ENCODE measurements around the gene MS4A12. TPM values are rescaled to one million over a fixed set of nuclear protein-coding genes. Genes with fewer than 3 reads are reported as not detected.

The MS4A12 gene
- total and polyA plus RNA-seq, 9 donors: not detected

DNA sequence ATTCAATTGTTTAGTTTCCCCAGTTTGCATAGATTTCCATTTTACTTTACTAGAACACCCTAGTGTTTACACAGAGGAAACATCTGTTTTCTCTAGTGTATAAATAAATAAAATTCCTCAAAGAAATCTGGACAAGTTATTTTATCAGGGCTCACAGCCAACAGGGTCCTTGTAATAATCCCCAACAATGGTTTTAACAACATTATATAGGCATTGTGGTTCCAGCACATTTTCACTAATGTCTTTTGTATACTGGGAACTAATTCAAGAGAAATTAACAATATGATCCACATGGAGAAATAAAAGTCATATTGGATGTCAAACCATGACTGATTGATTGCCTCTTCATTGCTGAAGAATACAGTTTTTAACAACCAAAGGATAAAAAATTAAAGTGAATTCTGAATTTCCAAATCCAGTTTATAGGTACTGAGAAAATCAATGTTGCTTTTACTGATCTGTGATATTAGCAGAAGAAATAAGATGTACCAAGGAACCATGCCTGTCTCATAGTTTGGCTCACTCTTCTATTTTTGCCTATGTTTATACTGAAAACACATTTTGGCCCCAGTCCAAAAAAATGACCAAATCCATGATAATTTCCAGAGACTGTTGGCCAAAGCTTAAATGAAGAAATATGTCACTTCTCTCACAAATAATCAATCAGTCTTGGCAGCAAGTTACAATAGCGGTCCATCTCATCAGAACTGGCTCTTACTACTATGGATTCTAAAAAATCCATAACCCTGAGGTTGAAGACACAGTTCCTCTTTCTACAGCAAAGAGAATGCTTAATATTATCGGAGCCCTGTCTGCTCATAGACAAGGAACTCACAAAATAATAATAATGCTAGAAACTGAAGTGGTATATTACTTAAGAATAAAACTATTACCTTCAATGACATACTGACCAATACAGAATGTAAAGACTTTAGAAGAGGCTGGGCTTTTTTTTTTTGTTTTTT lies 21.2 kb downstream of the MS4A12 start:
- Histone ChIP-seq H3K27ac (no peak overlapping the region), H3K9me3 (no peaks in the 10 kb centered on the region), H3K4me1 (ENCODE audit: insufficient read depth) (no peaks in the 10 kb centered on the region), H3K27me3 (no peaks in the 10 kb centered on the region), H3K36me3 (no peaks in the 10 kb centered on the region), H3K4me3 (no peak overlapping the region)
- intact Hi-C loops (cut with DNase I): no loop called here
- WGBS, 3 donors: 43 to 51% (median 47%) methylated on average over 2 of the region's 2 CpGs
- no peak for DNase-seq
- TF ChIP-seq POLR2A (IDR thresholded peaks at IDR 0.05): no peak
- TF ChIP-seq, protein P1, sequence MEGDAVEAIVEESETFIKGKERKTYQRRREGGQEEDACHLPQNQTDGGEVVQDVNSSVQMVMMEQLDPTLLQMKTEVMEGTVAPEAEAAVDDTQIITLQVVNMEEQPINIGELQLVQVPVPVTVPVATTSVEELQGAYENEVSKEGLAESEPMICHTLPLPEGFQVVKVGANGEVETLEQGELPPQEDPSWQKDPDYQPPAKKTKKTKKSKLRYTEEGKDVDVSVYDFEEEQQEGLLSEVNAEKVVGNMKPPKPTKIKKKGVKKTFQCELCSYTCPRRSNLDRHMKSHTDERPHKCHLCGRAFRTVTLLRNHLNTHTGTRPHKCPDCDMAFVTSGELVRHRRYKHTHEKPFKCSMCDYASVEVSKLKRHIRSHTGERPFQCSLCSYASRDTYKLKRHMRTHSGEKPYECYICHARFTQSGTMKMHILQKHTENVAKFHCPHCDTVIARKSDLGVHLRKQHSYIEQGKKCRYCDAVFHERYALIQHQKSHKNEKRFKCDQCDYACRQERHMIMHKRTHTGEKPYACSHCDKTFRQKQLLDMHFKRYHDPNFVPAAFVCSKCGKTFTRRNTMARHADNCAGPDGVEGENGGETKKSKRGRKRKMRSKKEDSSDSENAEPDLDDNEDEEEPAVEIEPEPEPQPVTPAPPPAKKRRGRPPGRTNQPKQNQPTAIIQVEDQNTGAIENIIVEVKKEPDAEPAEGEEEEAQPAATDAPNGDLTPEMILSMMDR (IDR thresholded peaks at IDR 0.05): no peak
- no peak for TF ChIP-seq EP300 (IDR thresholded peaks at IDR 0.05)

DNA sequence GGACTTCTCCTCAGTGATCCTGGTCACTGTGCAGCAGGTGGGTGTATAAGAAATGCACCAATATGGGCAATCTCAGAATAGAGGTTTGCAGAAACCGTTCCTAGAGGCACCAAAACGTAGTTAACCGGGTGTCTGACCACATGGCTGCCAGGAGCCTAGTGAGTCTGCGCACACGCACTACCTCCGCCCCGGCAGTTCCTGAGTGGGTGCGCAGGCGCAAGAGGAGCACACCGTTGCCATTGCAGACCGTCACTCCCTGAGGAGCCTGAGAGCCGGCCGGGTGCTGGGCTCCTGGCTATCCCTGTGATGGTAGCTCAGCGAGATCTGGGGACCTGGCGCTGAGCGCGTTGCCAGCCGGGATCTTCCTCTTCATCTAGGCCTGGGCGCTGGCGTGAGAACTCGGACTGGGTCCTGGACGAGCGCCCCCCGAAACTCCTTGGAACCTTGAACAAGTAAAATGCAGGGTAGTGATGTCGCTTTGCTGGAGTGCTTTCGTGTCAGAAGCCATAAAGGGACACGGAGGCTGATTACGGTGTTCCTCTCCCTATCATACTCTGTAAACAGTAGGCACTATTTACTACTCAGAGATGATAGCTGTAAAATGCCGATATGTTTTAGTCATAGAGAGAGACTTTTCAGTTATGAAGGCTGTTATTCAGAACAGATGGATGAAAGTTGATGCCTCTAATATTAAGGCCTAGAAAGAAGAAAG lies 22.7 kb downstream of the MS4A12 start, which contains the start of gene MS4A13:
MS4A13 (plus strand) TSS at position 249 of the 712 bp plus-strand sequence. CDS start 2,692 bp downstream, outside the sequence.
- no peaks in the 10 kb centered on the region for H3K36me3 ChIP-seq
- H3K4me1 ChIP-seq (ENCODE audit: insufficient read depth): no peaks in the 10 kb centered on the region
- no peaks in the 10 kb centered on the region for H3K9me3 ChIP-seq
- intact Hi-C loops (cut with DNase I): no loop called here
- no peak within 1 kb of the TSS for H3K4me3 ChIP-seq
- H3K27ac ChIP-seq: no peak within 1 kb of the TSS
- 95 to 96% (median 96%) methylated on average over 27 to 29 of the region's 29 CpGs for WGBS, 3 donors
- TF ChIP-seq POLR2A (IDR thresholded peaks at IDR 0.05): no peak
- no peak for TF ChIP-seq EP300 (IDR thresholded peaks at IDR 0.05)
- TF ChIP-seq, protein P1 (IDR thresholded peaks at IDR 0.05): no peak
- no peak for DNase-seq
- no peaks in the 10 kb centered on the region for H3K27me3 ChIP-seq

DNA sequence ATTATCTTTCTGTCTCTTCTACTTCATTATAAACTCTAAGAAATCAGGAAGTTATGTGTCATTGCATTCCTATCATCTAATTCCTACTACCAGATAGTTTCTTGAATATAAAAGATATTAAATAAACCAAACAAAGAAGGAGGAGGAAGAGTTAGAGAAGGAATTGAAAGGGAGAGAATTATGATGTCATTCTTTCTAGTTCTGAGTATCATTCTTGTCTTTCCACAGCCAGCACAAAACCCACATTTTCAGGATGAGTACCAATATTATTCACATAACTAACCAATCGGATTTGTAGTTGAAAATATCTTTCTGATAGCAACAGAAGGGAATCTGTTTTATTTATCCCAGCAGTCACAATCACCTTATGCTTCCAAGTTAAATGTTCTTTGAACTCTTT lies 35.9 kb downstream of the MS4A12 start:
- TF ChIP-seq EP300 (IDR thresholded peaks at IDR 0.05) (no peak), POLR2A (IDR thresholded peaks at IDR 0.05) (no peak)
- TF ChIP-seq, protein P1 (IDR thresholded peaks at IDR 0.05): no peak
- DNase-seq: no peak
- H3K27me3 ChIP-seq: no peaks in the 10 kb centered on the region
- H3K27ac ChIP-seq: no peak overlapping the region
- H3K36me3 ChIP-seq: no peaks in the 10 kb centered on the region
- H3K9me3 ChIP-seq: no peaks in the 10 kb centered on the region
- no peak overlapping the region for H3K4me3 ChIP-seq
- intact Hi-C loops (cut with DNase I): no loop called here
- no peaks in the 10 kb centered on the region for H3K4me1 ChIP-seq (ENCODE audit: insufficient read depth)
- WGBS, 3 donors: 43 to 64% (median 47%) methylated on average over 1 of the region's 1 CpG

DNA sequence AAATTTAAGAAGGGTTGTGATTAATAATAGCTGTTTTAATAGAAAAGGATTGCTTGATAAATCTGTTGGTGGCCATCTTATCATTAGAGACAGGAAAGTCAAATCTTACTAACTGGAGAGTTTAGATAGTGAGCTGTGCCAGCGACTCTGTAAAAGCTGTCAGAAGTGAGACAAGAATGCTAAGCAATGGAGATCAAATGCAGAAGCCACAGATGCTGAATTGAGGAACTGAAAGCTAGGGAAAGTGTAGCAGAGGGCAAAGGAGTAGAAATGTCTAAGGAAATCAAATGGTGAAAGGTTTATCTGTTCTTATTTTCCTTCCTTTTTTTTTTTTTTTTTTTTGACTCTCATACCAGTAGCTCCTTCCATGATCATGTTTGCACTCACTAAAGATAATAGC lies 36.4 kb downstream of the MS4A12 start:
- H3K36me3 ChIP-seq: no peaks in the 10 kb centered on the region
- H3K27ac ChIP-seq: no peak overlapping the region
- no peak for TF ChIP-seq POLR2A (IDR thresholded peaks at IDR 0.05)
- no peak for TF ChIP-seq EP300 (IDR thresholded peaks at IDR 0.05)
- TF ChIP-seq, protein P1 (IDR thresholded peaks at IDR 0.05): no peak
- H3K4me3 ChIP-seq: no peak overlapping the region
- H3K4me1 ChIP-seq (ENCODE audit: insufficient read depth): no peaks in the 10 kb centered on the region
- DNase-seq: no peak
- intact Hi-C loops (cut with DNase I): no loop called here
- WGBS, 3 donors: 28 to 60% (median 38%) methylated on average over 1 of the region's 1 CpG
- H3K9me3 ChIP-seq: no peaks in the 10 kb centered on the region
- no peaks in the 10 kb centered on the region for H3K27me3 ChIP-seq
